GM21528 (cell line): ENCODE data around the gene CENATAC.
"Not testable (repeated sequence)": the region's sequence is repeated elsewhere in the genome, so short reads cannot be mapped to it uniquely, and the experiment has no call there.

Source experiments
- ATAC-seq: cut with Tn5 transposase; IDR thresholded peaks from one replicate; pipeline ENCODE4 v1.9.1; 2021; ENCODE audit warnings: mild to moderate bottlenecking, moderate library complexity; ENCODE audit not compliant: unreplicated experiment, low FRiP score

The CENATAC gene

DNA sequence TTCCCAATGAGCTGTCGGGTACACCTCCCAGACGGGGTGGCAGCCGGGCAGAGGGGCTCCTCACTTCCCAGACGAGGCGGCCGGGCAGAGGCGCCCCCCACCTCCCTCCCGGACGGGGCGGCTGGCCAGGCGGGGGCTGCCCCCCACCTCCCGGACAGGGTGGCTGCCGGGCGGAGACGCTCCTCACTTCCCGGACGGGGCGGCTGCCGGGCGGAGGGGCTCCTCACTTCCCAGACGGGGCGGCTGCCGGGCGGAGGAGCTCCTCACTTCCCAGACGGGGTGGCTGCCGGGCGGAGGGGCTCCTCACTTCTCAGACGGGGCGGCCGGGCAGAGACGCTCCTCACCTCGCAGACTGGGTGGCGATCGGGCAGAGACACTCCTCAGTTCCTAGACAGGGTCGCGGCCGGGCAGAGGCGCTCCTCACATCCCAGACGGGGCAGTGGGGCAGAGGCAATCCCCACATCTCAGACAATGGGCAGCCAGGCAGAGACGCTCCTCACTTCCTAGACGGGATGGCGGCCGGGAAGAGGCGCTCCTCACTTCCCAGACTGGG is 6.4 kb upstream of the CENATAC start:
- not testable (repeated sequence) for ATAC-seq

- peak; percentile 22 for ATAC-seq
Measured at GRCh38 chr11:118996926-118997626, 862 bp upstream of the CENATAC start.

- peak; percentile 19 for ATAC-seq
Measured at GRCh38 chr11:118998388-118998717, 415 bp downstream of the CENATAC start.

- no peak for ATAC-seq
Measured at GRCh38 chr11:118998822-118999221, 884 bp downstream of the CENATAC start.

- no peak for ATAC-seq
Measured at GRCh38 chr11:119000906-119001305, 3.0 kb downstream of the CENATAC start.

GRCh38 chr11:119006656-119007055 is 8.7 kb downstream of the CENATAC start:
- no peak for ATAC-seq

GRCh38 chr11:119011476-119012053 is 13.6 kb downstream of the CENATAC start:
- ATAC-seq = no peak

DNA sequence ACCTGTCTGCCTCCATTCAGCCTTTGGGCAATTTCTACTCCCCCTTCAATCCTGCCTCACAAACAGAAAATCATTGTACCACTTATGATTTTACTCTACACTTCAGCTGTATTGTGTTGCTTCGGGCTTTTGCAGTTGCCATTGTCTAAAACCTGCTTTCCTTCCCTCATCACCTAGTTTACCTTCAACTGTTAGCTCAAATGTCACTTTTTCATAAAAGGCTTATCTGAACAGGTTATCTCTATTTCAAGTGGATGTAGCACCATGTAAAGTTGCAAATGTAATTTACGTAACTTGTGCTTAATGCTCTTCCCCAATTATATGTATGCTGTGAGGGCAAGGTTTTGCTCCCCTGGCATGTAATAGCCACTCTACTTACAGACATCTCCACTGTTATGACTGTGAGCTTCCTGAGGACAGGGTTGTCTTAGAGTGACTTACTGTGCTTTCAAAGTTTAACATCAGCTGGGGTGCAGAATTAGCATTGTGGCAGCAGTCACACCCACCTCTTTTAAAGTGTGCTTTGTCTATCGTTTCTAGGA is 14.8 kb downstream of the CENATAC start:
- no peak for ATAC-seq

DNA sequence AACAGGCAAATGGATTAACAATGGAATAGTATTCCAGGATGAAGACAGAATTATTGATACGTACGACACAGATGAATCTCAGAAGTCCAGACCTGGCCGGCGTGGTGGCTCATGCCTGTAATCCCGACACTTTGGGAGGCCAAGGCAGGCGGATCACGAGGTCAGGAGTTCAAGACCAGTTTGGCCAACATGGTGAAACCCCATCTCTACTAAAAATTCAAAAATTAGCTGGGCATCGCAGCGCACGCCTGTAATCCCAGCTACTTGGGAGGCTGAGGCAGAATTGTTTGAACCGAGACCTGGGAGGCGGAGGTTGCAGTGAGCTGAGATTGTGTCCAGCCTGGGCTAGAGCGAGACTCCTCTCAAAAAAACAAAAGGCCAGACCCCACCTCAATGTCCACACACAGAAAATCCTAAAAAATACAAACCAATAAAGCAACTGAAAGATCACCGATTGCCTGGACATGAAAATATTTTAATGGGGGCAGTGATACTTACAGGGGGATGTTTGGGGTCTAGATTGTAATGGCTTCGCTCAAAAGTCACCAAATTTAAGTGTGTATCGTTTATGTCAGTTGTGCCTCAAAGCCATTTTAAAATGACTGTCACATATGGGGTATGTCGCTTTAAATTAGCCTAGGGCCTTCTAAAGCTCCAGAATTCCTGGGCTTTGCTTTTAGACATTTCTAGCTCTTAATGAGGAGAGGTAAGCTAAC is 16.4 kb downstream of the CENATAC start:
- ATAC-seq = no peak

- ATAC-seq = no peak
Measured at GRCh38 chr11:119015054-119015611, 17.2 kb downstream of the CENATAC start.

DNA sequence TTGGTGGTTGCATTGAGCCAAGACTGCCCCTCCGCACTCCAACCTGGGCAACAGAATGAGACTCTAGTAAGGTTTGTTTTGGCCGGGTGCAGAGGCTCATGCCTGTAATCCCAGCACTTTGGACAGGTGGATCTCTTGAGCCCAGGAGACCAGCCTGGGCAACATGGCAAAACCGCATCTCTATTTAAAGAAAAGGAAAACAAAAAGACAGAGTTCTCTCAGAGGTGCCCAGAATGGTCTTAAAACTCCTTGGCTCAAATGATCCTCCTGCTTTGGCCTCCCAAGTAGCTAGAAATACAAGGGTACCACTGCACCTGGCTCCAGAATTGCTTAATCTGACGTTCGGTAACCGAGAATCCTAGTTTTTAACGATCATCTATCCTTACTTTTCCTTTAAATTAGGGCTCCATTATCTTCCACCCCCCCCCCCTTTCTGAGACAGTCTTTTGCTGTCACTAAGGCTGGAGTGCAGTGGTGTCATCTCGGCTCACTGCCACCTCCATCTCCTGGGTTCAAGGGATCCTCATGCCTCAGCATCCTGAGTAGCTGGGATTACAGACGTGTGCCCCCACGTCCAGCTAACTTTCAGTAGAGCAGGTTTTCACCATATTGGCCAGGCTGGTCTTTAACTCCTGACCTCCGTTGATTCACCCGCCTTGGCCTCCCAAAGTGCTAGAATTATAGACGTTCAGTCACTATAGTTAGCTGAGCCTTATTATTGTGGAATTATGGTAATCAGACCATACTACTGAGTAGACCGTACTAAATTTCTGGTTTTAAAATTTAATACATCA is 18.5 kb downstream of the CENATAC start:
- ATAC-seq = no peak

GRCh38 chr11:119017377-119017776 is 19.4 kb downstream of the CENATAC start:
- ATAC-seq = not testable (repeated sequence)

GRCh38 chr11:119018074-119018938 is 20.4 kb downstream of the CENATAC start, which contains the start of the genes RPS25 and TRAPPC4:
Gene RPS25, minus strand, starts transcription at chr11:119018343. Its CDS starts 59 bp downstream, at chr11:119018284.
Gene TRAPPC4, plus strand, starts transcription at chr11:119018766. Its CDS starts 30 bp downstream, at chr11:119018796.
- ATAC-seq = peak; percentile 85

GRCh38 chr11:119019996-119020395 is 22.1 kb downstream of the CENATAC start:
- no peak for ATAC-seq

GRCh38 chr11:119021631-119022030 is 23.7 kb downstream of the CENATAC start:
- no peak for ATAC-seq

GRCh38 chr11:119023741-119024140 is 25.8 kb downstream of the CENATAC start:
- ATAC-seq = no peak

DNA sequence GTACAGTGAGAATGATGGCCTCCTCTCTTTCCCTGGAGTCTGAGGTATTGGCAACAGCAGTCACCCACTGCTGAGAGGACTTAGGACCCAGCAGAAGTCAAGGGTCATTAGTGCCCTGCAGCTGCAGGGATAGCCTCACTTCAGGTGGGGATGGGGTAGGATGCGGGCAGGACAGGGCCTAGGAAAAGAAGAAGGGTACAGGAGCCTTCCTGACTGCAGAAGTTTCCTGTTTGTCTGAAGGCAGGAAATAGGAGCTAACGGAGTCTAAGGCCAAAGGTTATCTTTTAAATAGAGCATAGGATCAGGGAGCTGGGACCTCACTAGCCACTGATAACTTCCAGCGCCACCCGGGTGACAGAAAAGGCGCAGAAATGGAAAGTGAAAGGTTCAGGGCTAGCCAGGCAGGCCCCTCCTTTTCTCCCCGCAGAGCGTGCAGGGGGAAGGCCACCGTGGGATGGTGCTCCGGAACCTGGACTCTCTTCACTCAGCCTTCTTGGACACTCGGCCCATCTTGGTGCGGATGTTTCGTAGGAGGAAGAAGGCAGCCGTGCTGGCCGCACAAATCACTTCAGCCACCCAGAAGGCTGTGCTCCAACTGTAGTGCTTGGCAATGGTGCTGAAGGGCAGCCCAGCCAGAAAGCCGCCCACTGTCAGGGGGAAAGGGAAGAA is 26.6 kb downstream of the CENATAC start:
- no peak for ATAC-seq

DNA sequence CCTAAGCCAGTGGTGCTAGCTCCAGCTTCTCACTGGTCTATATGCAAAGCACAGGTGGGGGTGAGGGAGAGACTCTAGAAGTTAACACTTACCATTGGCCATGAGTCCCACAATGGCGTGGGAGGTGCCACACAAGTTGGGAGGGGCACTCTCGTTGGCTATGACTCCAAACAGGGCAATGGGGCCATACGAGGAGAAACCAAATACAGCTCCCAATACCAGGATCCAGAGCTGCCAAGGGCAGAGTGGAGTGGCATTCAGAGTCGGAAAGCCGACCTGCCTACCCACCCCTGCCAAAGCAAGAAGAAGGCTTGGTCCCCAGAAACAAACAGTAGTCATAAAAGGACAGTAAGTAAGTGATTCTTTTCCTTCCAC is 27.1 kb downstream of the CENATAC start:
- ATAC-seq = no peak
